ENCODE results near the gene ZNF823. TPM values are rescaled to one million over a fixed set of nuclear protein-coding genes. Genes with fewer than 3 reads are reported as not detected.

Gene ZNF823
- total RNA-seq, 3 donors from 2014 or later (not counting 1 experiment from before 2014, with no cell fraction given): 3.2 to 7.1 (median 5.2) TPM

- Histone ChIP-seq H3K4me1 (ENCODE audit: control insufficient read depth, insufficient read depth, low read length) (peaks cover 2% of the 10 kb centered on the region), H3K9me3 (ENCODE audit: control insufficient read depth, insufficient read depth, low read length) (no peaks in the 10 kb centered on the region), H3K27ac (ENCODE audit: low read length) (no peak overlapping the region), H3K4me3 (ENCODE audit: low read length) (no peak overlapping the region), H3K27me3 (ENCODE audit: control insufficient read depth, insufficient read depth, low read length) (no peaks in the 10 kb centered on the region), H3K36me3 (ENCODE audit: control insufficient read depth, insufficient read depth, low read length) (no peaks in the 10 kb centered on the region)
- ATAC-seq (peak in 1 of 3 donors; percentile 34), DNase-seq (peak in 1 of 2 donors; percentile 57)
- TF ChIP-seq, protein P1, sequence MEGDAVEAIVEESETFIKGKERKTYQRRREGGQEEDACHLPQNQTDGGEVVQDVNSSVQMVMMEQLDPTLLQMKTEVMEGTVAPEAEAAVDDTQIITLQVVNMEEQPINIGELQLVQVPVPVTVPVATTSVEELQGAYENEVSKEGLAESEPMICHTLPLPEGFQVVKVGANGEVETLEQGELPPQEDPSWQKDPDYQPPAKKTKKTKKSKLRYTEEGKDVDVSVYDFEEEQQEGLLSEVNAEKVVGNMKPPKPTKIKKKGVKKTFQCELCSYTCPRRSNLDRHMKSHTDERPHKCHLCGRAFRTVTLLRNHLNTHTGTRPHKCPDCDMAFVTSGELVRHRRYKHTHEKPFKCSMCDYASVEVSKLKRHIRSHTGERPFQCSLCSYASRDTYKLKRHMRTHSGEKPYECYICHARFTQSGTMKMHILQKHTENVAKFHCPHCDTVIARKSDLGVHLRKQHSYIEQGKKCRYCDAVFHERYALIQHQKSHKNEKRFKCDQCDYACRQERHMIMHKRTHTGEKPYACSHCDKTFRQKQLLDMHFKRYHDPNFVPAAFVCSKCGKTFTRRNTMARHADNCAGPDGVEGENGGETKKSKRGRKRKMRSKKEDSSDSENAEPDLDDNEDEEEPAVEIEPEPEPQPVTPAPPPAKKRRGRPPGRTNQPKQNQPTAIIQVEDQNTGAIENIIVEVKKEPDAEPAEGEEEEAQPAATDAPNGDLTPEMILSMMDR (IDR thresholded peaks at IDR 0.05): peak; percentile 68
- WGBS (ENCODE audit: insufficient coverage): 77% methylated on average over 6 of the region's 6 CpGs
- Mint-ChIP-seq H3K27me3 (ENCODE audit: low read depth in 2 of 2) (peaks cover 0 to 8% of the 10 kb centered on the region in 2 donors), H3K27ac (no peak overlapping the region), H3K9me3 (no peaks in the 10 kb centered on the region), H3K4me3 (no peak overlapping the region), H3K36me3 (no peaks in the 10 kb centered on the region), H3K4me1 (peaks cover 1% of the 10 kb centered on the region in 2 donors)
- intact Hi-C loops (cut with micrococcal nuclease): no loop called here
These were observed 38.6 kb downstream of the ZNF823 start for GRCh38 chr19:11699931-11700794.

DNA sequence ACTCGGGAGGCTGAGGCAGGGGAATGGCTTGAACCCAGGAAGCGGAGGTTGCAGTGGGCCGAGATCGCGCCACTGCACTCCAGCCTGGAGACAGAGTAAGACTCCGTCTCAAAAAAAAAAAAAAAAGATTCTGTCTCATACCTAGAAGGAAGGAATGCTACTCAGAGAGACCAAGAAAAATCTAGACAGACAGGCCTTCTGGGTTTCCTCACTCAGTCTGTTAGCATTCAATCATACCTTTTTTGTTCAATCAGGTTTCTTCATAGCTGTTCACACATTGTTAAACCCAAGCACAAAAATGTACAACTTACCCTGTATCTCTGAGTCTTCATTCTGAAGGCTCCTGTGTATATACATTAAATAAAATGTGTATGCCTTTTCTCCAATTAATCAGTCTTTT is 40.5 kb downstream of the ZNF823 start:
- Histone ChIP-seq H3K4me1 (ENCODE audit: control insufficient read depth, insufficient read depth, low read length) (peaks cover 14% of the 10 kb centered on the region), H3K27ac (ENCODE audit: low read length) (no peak overlapping the region), H3K36me3 (ENCODE audit: control insufficient read depth, insufficient read depth, low read length) (no peaks in the 10 kb centered on the region), H3K4me3 (ENCODE audit: low read length) (no peak overlapping the region), H3K9me3 (ENCODE audit: control insufficient read depth, insufficient read depth, low read length) (no peaks in the 10 kb centered on the region), H3K27me3 (ENCODE audit: control insufficient read depth, insufficient read depth, low read length) (peaks cover 4% of the 10 kb centered on the region)
- peaks cover 18 to 21% of the 10 kb centered on the region in 2 donors for H3K27me3 Mint-ChIP-seq (ENCODE audit: low read depth in 2 of 2)
- no peaks in the 10 kb centered on the region for H3K9me3 Mint-ChIP-seq
- no peak overlapping the region for H3K4me3 Mint-ChIP-seq
- H3K36me3 Mint-ChIP-seq: no peaks in the 10 kb centered on the region
- intact Hi-C loops (cut with micrococcal nuclease): no loop called here
- 94% methylated on average over 6 of the region's 6 CpGs for WGBS (ENCODE audit: insufficient coverage)
- no peak for ATAC-seq
- no peak for DNase-seq
- no peak overlapping the region for H3K27ac Mint-ChIP-seq
- TF ChIP-seq, protein P1 (IDR thresholded peaks at IDR 0.05): no peak
- H3K4me1 Mint-ChIP-seq: peaks cover 9 to 16% of the 10 kb centered on the region in 2 donors

DNA sequence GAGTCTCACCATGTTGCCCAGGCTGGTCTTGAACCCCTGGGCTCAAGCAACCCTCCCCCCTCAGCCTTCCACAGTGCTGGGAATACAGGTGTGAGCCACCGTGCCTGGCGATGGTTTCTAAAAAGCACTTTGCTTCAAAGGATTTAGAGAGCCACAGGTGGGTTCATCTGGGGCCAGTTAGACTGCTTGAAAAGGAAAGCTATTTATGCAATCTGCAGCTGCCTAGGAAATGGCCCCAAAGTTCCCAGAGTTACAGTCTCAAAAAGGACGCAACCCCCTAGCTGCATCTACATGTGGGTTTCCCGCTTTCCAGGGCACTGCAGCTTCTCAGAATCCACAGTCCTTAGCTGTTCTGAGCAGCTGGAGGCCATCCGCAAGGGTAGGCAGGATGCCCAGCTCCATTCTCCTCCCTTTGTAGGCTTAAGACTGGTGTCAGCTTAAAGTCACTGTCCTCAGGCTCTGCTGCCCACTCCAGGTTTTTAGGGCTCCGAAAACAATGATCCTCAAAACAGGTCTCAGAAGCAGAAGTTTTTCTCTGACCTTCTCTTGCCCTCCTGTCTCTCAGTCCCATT is 41.4 kb downstream of the ZNF823 start:
- H3K9me3 Mint-ChIP-seq: no peaks in the 10 kb centered on the region
- H3K27ac Mint-ChIP-seq: no peak overlapping the region
- H3K4me3 Mint-ChIP-seq: peak overlapping the region; percentile 19
- H3K36me3 Mint-ChIP-seq: no peaks in the 10 kb centered on the region
- intact Hi-C loops (cut with micrococcal nuclease): no loop called here
- peaks cover 24 to 25% of the 10 kb centered on the region in 2 donors for H3K27me3 Mint-ChIP-seq (ENCODE audit: low read depth in 2 of 2)
- no peak for DNase-seq
- peaks cover 9 to 16% of the 10 kb centered on the region in 2 donors for H3K4me1 Mint-ChIP-seq
- H3K9me3 ChIP-seq (ENCODE audit: control insufficient read depth, insufficient read depth, low read length): no peaks in the 10 kb centered on the region
- TF ChIP-seq, protein P1 (IDR thresholded peaks at IDR 0.05): no peak
- no peaks in the 10 kb centered on the region for H3K36me3 ChIP-seq (ENCODE audit: control insufficient read depth, insufficient read depth, low read length)
- no peak overlapping the region for H3K4me3 ChIP-seq (ENCODE audit: low read length)
- H3K27ac ChIP-seq (ENCODE audit: low read length): no peak overlapping the region
- peaks cover 14% of the 10 kb centered on the region for H3K4me1 ChIP-seq (ENCODE audit: control insufficient read depth, insufficient read depth, low read length)
- no peak for ATAC-seq
- WGBS (ENCODE audit: insufficient coverage): 79% methylated on average over 6 of the region's 6 CpGs
- peaks cover 4% of the 10 kb centered on the region for H3K27me3 ChIP-seq (ENCODE audit: control insufficient read depth, insufficient read depth, low read length)
